ENCODE measurements around the gene PRKN.

Gene PRKN

DNA sequence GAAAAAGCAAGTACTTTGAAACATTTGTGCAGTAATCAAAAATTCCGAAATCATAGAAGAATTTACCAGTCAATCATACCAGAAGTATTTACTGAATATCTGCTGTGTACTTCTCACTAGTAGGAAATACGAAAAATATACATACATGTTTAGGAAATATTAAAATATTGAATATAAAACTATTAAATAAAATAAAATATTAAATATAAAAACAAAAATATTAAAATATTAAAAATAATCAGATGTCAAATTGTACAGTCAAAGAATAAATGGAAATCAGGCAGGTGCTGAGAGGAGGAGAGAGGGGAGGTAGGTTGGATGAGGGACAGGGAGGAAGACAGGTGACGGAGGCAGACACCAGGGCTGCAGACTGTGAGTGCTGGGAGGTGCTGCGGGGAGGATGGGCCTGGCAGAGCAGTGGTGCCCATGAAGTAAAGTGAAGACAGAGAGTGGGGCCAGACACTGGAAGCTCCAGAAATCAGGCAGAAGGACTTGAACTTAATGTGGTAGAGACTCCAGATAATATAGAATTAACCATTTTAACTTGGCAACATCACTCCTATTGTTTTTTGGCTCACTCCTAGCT is 55.9 kb downstream of the PRKN start:
- DNase-seq: no peak

DNA sequence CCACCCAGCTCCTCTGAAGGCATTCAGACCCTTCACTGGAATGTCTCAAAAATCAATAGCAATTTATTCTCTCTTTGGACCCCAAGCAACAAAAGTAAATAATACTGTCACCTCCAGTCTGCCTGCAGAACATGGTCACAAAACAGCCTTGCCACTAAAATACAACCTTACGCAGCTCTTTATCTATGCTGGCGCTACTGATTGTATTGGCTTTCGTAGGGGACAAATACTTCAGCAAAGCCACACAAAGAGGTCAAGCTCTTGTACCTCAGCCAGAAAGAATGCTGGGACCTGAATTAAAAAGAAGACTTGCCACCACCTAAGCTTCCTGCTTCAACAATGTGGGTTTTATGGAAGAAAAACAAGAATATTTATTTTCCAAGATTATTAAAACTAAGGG is 57.2 kb downstream of the PRKN start:
- DNase-seq: no peak

DNA sequence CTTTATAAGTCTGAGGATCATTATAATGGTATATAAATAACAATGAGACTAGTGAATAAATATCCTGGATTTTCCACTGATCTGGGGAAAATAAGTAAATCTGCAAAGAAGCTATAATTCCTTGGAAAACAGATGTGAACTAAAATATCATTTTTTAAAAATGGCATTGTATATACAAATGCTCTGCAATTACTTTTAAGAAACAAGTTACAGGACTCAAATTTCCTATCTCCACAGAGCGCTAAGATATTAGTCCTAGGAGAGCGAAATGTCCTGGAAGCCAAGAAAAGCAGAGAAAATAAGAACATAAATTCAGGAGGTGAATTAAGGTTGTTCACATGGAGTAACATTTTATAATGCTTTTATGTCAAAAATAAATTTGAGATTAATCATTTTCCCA is 61.3 kb downstream of the PRKN start:
- DNase-seq: no peak

GRCh38 chr6:162653808-162654207 is 73.8 kb downstream of the PRKN start:
- no peak for DNase-seq

DNA sequence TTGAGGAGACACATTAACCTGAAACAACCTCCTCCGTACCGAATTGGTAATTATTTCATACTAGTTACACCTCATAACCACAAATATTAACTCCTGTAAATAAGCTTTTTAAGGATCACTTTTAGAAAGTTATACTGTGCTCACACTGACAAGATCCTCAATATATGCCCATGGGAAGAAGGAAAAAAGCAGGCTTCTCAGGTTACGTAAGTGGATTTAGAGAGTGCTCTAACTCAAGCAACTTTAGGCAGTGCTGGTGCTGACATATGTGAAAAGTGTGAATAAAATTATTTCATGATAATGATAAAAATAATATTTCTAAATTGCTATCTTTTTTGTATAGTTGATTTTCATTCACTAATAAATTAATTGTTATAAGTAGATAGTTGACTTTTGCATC is 76.1 kb downstream of the PRKN start:
- DNase-seq: no peak

DNA sequence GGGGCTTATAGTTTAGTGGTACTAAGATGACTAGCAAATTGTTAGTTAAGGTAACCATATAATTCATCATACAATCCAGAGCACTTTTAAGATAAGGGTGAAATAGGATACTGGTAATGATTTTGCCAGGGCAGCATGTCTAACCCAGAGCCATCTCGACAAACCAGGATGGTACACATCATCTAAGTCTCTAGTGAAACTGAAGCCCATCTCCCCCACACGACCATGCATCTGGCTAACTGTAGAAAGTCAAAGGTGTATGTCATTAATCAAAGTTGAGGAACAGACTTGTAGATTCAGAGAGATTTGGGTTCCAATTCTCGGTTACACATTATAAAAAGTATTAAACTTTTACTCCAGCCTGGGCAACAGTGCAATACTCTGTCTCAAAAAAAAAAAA is 78.3 kb downstream of the PRKN start:
- DNase-seq: no peak

GRCh38 chr6:162644153-162644552 is 83.4 kb downstream of the PRKN start:
- no peak for DNase-seq

- no peak for DNase-seq
These were observed 86.8 kb downstream of the PRKN start for GRCh38 chr6:162640756-162641155.

GRCh38 chr6:162639951-162640350 is 87.6 kb downstream of the PRKN start:
- DNase-seq: no peak

- no peak for DNase-seq
These were observed 88.5 kb downstream of the PRKN start for GRCh38 chr6:162638931-162639574.

- no peak for DNase-seq
These were observed 90.2 kb downstream of the PRKN start for GRCh38 chr6:162637317-162637716.

DNA sequence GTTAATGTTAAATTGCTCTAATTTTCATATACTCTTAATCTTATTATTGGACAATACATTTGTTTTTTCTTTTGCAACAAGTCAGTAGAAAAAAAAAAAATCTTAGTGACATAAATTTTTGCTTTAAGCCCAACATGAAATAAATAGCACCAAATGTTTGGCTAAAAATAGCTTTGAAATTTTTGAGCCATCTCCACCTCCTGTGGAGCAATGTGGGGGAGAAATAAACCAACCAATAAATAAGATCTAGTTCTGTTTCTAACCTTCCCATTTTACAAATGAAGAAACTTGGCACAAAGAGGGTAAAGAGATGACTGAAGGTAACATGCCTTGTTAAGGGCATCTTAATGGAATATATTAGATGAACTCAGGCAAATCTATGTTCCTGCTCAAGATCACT is 91.4 kb downstream of the PRKN start:
- DNase-seq: no peak

DNA sequence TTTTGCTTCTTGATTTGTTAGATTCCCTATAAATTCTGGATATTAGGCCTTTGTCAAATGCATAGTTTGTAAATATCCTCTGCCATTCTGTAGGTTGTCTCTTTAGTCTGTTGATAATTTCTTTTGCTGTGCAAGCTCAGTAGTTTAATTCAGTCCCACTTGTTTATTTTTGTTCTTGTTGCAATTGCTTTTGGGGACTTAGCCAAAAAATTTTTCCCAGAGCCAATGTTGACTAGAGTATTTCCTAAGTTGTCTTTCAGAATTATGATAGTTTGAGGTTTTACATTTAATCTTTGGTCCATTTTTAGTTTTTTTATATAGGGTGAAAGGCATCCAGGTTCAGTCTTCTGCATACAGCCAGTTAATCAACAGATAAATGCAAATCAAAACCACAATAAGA is 96.0 kb downstream of the PRKN start:
- DNase-seq: no peak

DNA sequence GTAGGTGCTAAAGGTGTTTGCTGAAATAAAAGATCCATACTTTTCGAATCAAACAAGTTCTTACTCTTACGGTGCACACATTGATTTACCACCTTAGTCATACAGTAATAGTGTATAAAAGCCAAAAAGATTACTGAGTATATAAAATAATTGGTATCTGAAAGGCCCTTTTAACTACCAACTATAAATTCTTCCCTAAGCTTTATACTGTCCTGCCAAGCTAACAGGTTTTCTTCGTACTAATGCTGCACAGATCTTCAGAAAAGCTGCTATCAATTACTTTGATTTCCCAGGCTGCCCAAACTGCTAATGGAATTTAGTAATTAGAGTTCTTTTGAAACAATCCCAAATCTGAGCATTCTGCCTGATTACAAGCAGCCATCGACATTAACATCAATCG is 97.5 kb downstream of the PRKN start:
- DNase-seq: no peak

- DNase-seq: no peak
These were observed 99.7 kb downstream of the PRKN start for GRCh38 chr6:162627825-162628224.

DNA sequence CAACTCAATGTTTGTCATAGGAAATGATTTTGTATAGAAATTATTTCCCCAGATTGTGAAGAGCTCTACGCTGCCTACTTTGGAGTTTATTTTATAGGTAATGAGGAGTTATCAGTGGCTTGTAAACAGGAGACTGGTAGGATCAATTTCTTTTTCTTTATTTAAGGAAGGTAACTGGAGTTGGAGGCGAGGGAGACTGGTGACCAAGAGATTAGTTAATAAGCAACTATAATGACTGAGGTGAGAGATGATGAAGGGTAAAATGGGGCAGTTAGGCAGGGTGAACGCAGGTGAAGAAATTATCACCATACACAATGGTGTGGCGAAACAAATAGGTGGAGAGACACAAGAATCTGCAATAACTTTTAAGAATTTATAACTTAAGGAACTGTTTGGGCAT is 100.2 kb downstream of the PRKN start:
- no peak for DNase-seq

- DNase-seq: no peak
These were observed 100.7 kb downstream of the PRKN start for GRCh38 chr6:162626869-162627268.

GRCh38 chr6:162625846-162626540 is 101.6 kb downstream of the PRKN start:
- no peak for DNase-seq

- no peak for DNase-seq
These were observed 105.0 kb downstream of the PRKN start for GRCh38 chr6:162622572-162622971.

DNA sequence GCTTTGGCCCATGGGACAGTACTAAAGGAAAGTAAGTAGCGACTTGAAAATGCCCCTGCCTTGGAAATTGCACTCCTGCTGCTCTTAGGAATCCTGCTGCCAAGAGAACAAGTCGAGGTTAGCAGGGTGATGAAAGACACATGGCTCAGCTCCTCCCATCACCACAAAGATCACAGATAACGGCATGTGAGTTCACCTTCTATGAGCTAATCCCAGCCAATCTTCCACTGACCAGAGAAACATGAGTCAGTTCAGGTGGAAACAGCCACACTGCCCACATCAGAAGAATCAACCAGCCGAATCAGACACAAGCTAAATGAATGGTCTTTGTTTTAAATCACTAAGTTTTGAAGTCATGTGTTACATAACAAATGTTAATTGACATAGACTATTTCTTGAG is 106.3 kb downstream of the PRKN start:
- no peak for DNase-seq

DNA sequence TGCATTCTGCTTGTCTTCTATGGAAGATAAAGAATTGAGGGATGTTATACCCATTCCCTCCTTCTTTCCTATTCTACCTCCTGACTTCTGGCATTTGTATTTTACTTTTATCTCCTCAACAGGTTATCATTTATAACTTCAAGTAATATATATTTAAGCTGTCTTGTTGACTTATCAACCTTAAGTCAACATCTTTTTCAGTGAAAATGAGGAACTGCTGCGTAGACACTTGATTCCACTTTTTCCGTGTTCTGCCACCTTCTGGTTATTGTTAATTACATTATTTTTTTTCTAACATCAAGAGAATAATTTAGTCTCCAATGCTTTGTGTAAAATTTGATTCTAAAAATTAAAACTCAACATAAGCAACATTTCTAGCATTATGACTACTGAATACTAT is 107.5 kb downstream of the PRKN start:
- no peak for DNase-seq

DNA sequence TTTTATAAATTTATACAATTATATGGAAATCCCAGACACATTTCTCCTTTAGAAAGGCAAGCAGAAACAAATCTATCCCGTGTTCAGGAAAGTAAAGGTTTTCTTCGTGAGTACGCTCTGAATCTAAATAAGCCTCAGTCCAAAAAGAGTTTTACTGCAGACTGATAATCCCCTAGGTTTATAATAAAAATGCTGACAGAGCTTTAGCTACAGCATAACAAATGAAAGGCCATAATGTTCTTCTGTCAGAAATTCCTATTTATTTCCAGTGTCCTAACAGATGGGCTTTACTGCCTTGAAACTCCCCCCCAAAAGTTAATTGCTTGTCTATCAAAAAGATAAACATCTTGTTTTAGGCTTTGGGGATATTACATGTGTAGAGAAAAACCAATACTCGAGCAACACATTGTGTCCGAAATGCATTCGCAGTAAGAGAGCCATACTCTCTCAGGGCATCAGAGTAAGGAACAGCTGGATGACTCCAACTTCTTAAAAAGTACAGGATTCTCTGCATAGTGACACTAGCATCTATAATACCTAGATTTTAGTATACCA is 109.0 kb downstream of the PRKN start:
- DNase-seq: no peak

- DNase-seq: no peak
These were observed 112.4 kb downstream of the PRKN start for GRCh38 chr6:162615016-162615705.

DNA sequence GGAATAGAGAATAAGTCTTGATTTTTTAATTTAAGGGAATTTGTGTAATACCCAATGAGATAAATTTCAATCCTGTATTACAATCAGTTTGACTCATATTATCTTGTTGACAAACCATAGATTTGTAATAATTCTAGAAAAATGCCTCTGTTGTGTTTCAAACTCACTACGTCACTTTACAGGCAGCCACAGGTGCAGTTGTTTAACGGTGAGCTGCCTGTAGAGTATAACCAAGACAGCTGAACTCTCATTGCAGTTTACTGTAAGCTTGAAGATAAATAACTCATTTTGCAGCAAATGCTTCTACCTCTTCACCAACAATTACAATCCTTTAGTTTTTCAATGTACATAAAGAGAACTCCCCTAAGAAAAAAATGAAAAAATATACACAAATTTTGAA is 114.3 kb downstream of the PRKN start:
- DNase-seq: no peak

Data from GF-D8 (cell line).